GM19328 (cell line): Measurements from ENCODE around the gene RAB11FIP2.
"Not testable (repeated sequence)": the region's sequence is repeated elsewhere in the genome, so short reads cannot be mapped to it uniquely, and the experiment has no call there.

Experiments
- ATAC-seq: cut with Tn5 transposase; IDR thresholded peaks from one replicate; pipeline ENCODE4 v1.9.1; 2021; ENCODE audit warnings: mild to moderate bottlenecking, moderate library complexity; ENCODE audit not compliant: unreplicated experiment

Gene RAB11FIP2

GRCh38 chr10:118046395-118047156 is at the start of gene RAB11FIP2:
Gene RAB11FIP2, minus strand, starts transcription at chr10:118046941. Its CDS starts 778 bp downstream, at chr10:118046163.
- ATAC-seq = peak; percentile 96

- no peak for ATAC-seq
Observed at GRCh38 chr10:118096022-118096421, 49.3 kb upstream of the RAB11FIP2 start.

- ATAC-seq = no peak
Observed at GRCh38 chr10:118092209-118092608, 45.5 kb upstream of the RAB11FIP2 start.

GRCh38 chr10:118080817-118081216 is 34.1 kb upstream of the RAB11FIP2 start:
- no peak for ATAC-seq

- ATAC-seq = no peak
Observed at GRCh38 chr10:118076705-118077104, 30.0 kb upstream of the RAB11FIP2 start.

GRCh38 chr10:118072840-118073239 is 26.1 kb upstream of the RAB11FIP2 start:
- no peak for ATAC-seq

- ATAC-seq = not testable (repeated sequence)
Observed at GRCh38 chr10:118067389-118067788, 20.6 kb upstream of the RAB11FIP2 start.

- no peak for ATAC-seq
Observed at GRCh38 chr10:118062798-118063238, 16.1 kb upstream of the RAB11FIP2 start.

- ATAC-seq = no peak
Observed at GRCh38 chr10:118058371-118058770, 11.6 kb upstream of the RAB11FIP2 start.

- no peak for ATAC-seq
Observed at GRCh38 chr10:118057361-118057760, 10.6 kb upstream of the RAB11FIP2 start.

- no peak for ATAC-seq
Observed at GRCh38 chr10:118054383-118054782, 7.6 kb upstream of the RAB11FIP2 start.

- no peak for ATAC-seq
Observed at GRCh38 chr10:118052816-118053215, 6.1 kb upstream of the RAB11FIP2 start.

- ATAC-seq = no peak
Observed at GRCh38 chr10:118047880-118048279, 1.1 kb upstream of the RAB11FIP2 start.

- no peak for ATAC-seq
Observed at GRCh38 chr10:118047157-118047719, 497 bp upstream of the RAB11FIP2 start.

- ATAC-seq = no peak
Observed at GRCh38 chr10:118045837-118046394, 825 bp downstream of the RAB11FIP2 start.

GRCh38 chr10:118045158-118045836 is 1.4 kb downstream of the RAB11FIP2 start:
- no peak for ATAC-seq

- no peak for ATAC-seq
Observed at GRCh38 chr10:118042827-118043242, 3.9 kb downstream of the RAB11FIP2 start.

- no peak for ATAC-seq
Observed at GRCh38 chr10:118042336-118042735, 4.4 kb downstream of the RAB11FIP2 start.

- no peak for ATAC-seq
Observed at GRCh38 chr10:118041316-118041715, 5.4 kb downstream of the RAB11FIP2 start.

GRCh38 chr10:118036281-118036875 is 10.4 kb downstream of the RAB11FIP2 start:
- ATAC-seq = no peak

- ATAC-seq = no peak
Observed at GRCh38 chr10:118035354-118036005, 11.3 kb downstream of the RAB11FIP2 start.
